HG02885 (cell line): ENCODE data around the gene OR51G1.
"Not testable (repeated sequence)": the region's sequence is repeated elsewhere in the genome, so short reads cannot be mapped to it uniquely, and the experiment has no call there.

ENCODE experiments used
- ATAC-seq: cut with Tn5 transposase; IDR thresholded peaks from one replicate; pipeline ENCODE4 v1.9.1; 2021; ENCODE audit warnings: mild to moderate bottlenecking; ENCODE audit not compliant: unreplicated experiment, poor library complexity

OR51G1 gene

GRCh38 chr11:4924239-4924638, at the start of gene OR51G1:
Gene OR51G1, minus strand, starts transcription at chr11:4924339. Its CDS starts 0 bp downstream, at chr11:4924339.
- ATAC-seq: no peak

GRCh38 chr11:4962816-4963215, 38.7 kb upstream of the OR51G1 start:
- no peak for ATAC-seq

GRCh38 chr11:4960877-4961276, 36.7 kb upstream of the OR51G1 start:
- ATAC-seq: no peak

GRCh38 chr11:4957396-4957795, 33.3 kb upstream of the OR51G1 start:
- ATAC-seq: no peak

- ATAC-seq: not testable (repeated sequence)
Measured at GRCh38 chr11:4955613-4956012, 31.5 kb upstream of the OR51G1 start, which contains the start of gene OR51A2. Gene OR51A2, minus strand, starts transcription at chr11:4955713. Its CDS starts 0 bp downstream, at chr11:4955713.

- no peak for ATAC-seq
Measured at GRCh38 chr11:4947505-4947904, 23.4 kb upstream of the OR51G1 start, which contains the start of gene OR51A4. Gene OR51A4, minus strand, starts transcription at chr11:4947605. Its CDS starts 505 bp downstream, at chr11:4947100.

GRCh38 chr11:4936745-4937144, 12.6 kb upstream of the OR51G1 start:
- no peak for ATAC-seq

- no peak for ATAC-seq
Measured at GRCh38 chr11:4932751-4933150, 8.6 kb upstream of the OR51G1 start.

GRCh38 chr11:4926608-4927007, 2.5 kb upstream of the OR51G1 start:
- ATAC-seq: no peak

- ATAC-seq: no peak
Measured at GRCh38 chr11:4922304-4922703, 1.8 kb downstream of the OR51G1 start.

- no peak for ATAC-seq
Measured at GRCh38 chr11:4921796-4922195, 2.3 kb downstream of the OR51G1 start.

- ATAC-seq: no peak
Measured at GRCh38 chr11:4919250-4919649, 4.9 kb downstream of the OR51G1 start, which contains the start of gene OR51G2. Gene OR51G2, minus strand, starts transcription at chr11:4919350. Its CDS starts 3,687 bp downstream, at chr11:4915663.

- ATAC-seq: no peak
Measured at GRCh38 chr11:4916581-4916980, 7.6 kb downstream of the OR51G1 start.

- ATAC-seq: no peak
Measured at GRCh38 chr11:4903484-4903883, 20.7 kb downstream of the OR51G1 start, which contains the start of gene OR51A7. Gene OR51A7, plus strand, starts transcription at chr11:4903783. Its CDS starts 3,587 bp downstream, at chr11:4907370.

GRCh38 chr11:4891996-4892640, 32.0 kb downstream of the OR51G1 start:
- ATAC-seq: no peak

- no peak for ATAC-seq
Measured at GRCh38 chr11:4890279-4890678, 33.9 kb downstream of the OR51G1 start.

GRCh38 chr11:4887591-4887990, 36.5 kb downstream of the OR51G1 start:
- no peak for ATAC-seq

GRCh38 chr11:4886186-4886585, 38.0 kb downstream of the OR51G1 start:
- ATAC-seq: no peak

GRCh38 chr11:4884361-4884760, 39.8 kb downstream of the OR51G1 start:
- ATAC-seq: no peak

GRCh38 chr11:4882543-4882942, 41.6 kb downstream of the OR51G1 start:
- no peak for ATAC-seq

- ATAC-seq: no peak
Measured at GRCh38 chr11:4881860-4882500, 42.2 kb downstream of the OR51G1 start, which contains the start of gene OR51T1. Gene OR51T1, plus strand, starts transcription at chr11:4881900. Its CDS starts 0 bp downstream, at chr11:4881900.
